ENCODE data around the gene SLC66A2.
A peak's percentile ranks its signal among the peaks of the same experiment; 100 is the strongest.

SLC66A2 gene

GRCh38 chr18:79917169-79917852, 34.1 kb downstream of the SLC66A2 start:
- DNase-seq, result no peak

- DNase-seq, result no peak
Observed at GRCh38 chr18:79916546-79917168, 34.8 kb downstream of the SLC66A2 start.

GRCh38 chr18:79916128-79916494, 35.3 kb downstream of the SLC66A2 start:
- no peak for DNase-seq

GRCh38 chr18:79915161-79916127, 36.0 kb downstream of the SLC66A2 start:
- no peak for DNase-seq

GRCh38 chr18:79914614-79915160, 36.8 kb downstream of the SLC66A2 start:
- DNase-seq, result no peak

GRCh38 chr18:79912994-79913831, 38.2 kb downstream of the SLC66A2 start:
- no peak for DNase-seq

GRCh38 chr18:79912409-79912991, 39.0 kb downstream of the SLC66A2 start:
- DNase-seq, result peak; percentile 44

GRCh38 chr18:79911344-79912270, 39.8 kb downstream of the SLC66A2 start:
- no peak for DNase-seq

- DNase-seq, result no peak
Observed at GRCh38 chr18:79910563-79911343, 40.7 kb downstream of the SLC66A2 start.

- DNase-seq, result no peak
Observed at GRCh38 chr18:79906706-79907105, 44.7 kb downstream of the SLC66A2 start.

GRCh38 chr18:79905993-79906392, 45.5 kb downstream of the SLC66A2 start:
- no peak for DNase-seq

GRCh38 chr18:79905389-79905911, 46.0 kb downstream of the SLC66A2 start:
- DNase-seq, result no peak

GRCh38 chr18:79904357-79905147, 46.9 kb downstream of the SLC66A2 start:
- no peak for DNase-seq

GRCh38 chr18:79903787-79904356, 47.6 kb downstream of the SLC66A2 start:
- DNase-seq, result no peak

GRCh38 chr18:79903071-79903635, 48.3 kb downstream of the SLC66A2 start:
- DNase-seq, result no peak

GRCh38 chr18:79902640-79903039, 48.8 kb downstream of the SLC66A2 start:
- DNase-seq, result no peak

GRCh38 chr18:79902075-79902474, 49.4 kb downstream of the SLC66A2 start:
- DNase-seq, result no peak

- DNase-seq, result no peak
Observed at GRCh38 chr18:79901665-79902064, 49.8 kb downstream of the SLC66A2 start.
